GM12872 (cell line): Measurements from ENCODE around the gene ATP11A.

Experiments used
- TF ChIP-seq, protein P1 (sequence below): IDR thresholded peaks from 3 replicates; pipeline ENCODE4 v1.5.1; 2011; ENCODE audit warnings: low read depth, mild to moderate bottlenecking, low read length, moderate library complexity; ENCODE audit not compliant: insufficient read depth

The ATP11A gene

DNA sequence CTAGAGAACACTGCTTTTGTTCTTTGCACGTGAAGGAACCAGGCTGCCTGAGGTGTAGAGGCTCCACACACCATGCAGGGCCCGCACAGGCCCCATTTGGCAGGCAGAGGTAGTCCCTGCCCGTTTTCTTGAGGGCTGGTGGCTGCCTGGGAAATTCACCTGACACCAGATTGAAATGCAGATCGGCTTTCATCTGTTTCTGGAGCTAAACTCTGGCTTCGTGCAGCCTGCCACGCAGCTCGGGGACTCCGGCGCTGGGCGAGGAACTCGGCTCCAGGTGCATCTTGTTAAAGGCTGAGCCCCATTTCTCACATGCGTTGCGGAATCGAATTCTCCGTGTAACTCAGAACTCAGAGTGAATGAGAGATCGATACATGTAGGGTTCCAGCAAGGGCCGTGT, 37.7 kb downstream of the ATP11A start:
- TF ChIP-seq, protein P1, sequence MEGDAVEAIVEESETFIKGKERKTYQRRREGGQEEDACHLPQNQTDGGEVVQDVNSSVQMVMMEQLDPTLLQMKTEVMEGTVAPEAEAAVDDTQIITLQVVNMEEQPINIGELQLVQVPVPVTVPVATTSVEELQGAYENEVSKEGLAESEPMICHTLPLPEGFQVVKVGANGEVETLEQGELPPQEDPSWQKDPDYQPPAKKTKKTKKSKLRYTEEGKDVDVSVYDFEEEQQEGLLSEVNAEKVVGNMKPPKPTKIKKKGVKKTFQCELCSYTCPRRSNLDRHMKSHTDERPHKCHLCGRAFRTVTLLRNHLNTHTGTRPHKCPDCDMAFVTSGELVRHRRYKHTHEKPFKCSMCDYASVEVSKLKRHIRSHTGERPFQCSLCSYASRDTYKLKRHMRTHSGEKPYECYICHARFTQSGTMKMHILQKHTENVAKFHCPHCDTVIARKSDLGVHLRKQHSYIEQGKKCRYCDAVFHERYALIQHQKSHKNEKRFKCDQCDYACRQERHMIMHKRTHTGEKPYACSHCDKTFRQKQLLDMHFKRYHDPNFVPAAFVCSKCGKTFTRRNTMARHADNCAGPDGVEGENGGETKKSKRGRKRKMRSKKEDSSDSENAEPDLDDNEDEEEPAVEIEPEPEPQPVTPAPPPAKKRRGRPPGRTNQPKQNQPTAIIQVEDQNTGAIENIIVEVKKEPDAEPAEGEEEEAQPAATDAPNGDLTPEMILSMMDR = no peak

DNA sequence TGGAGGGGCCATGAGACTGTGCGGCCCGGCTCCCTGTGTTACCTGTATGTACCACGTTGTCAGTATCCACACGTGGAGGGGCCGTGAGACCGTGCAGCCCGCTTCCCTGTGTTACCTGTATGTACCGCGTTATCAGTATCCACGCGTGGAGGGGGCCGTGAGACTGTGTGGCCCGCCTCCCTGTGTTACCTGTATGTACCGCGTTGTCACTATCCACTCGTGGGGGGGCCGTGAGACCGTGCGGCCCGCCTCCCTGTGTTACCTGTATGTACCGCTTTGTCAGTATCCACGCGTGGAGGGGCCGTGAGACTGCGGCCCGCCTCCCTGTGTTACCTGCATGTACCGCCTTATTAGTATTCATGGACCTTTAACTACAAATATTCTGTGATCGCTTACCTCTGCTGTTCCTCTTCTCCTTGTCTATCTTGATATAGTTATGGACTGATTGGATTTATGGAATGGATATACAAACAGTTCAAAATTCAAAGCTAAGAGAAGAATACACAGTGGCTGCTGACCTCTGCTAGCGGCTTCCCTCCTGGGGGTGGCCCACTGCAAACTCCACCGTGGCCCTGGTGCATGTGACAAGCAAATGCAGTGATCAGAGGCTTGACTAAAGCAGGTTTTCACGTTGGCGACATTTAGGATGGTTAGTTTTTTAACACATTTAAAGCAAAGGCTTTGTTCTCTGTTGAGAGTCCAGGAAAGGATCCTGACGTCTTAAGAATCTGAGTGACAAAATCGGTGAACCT, 38.7 kb downstream of the ATP11A start:
- TF ChIP-seq, protein P1 = no peak

DNA sequence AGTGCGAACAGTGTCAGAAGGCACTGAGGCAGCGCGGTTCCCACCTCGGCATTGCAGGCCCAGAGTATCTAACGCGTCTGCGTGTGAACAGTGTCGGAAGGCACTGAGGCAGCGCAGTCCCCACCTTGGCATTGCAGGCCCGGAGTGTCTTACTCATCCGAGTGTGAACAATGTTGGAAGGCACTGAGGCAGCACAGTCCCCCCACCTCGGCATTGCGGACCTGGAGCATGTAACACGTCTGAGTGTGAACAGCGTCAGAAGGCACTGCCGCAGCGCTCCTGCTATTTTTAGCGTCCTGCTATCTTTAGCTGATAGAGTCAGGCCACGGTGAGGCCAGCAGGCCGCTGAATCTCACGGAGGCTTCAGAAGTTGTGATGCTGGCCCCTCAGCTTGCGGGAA, 39.6 kb downstream of the ATP11A start:
- TF ChIP-seq, protein P1 = no peak

DNA sequence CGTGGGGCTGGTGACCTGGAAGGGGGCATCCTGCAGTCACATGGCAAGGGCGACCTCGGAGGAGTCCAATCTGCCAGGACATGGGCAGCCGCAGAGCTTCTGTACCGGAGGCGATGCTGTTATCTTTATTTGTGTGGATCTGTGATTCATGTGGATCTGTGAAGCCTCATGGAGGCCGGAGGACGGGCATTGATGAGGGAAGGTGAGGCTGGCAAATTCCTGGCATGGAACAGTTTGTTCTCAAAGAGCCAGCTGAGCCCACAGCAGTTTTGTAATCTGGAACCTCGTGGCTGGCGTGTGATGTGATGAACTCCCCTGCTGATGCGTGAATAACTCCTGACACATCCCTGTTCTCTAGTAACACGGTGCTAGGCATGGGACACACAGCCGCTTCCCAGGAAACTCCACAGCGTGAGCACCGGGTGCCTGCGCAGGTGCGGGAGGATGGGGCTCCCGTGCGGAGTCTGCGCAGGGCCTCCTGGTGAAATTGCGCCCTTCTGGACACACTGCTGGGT, 40.4 kb downstream of the ATP11A start:
- TF ChIP-seq, protein P1 = no peak

DNA sequence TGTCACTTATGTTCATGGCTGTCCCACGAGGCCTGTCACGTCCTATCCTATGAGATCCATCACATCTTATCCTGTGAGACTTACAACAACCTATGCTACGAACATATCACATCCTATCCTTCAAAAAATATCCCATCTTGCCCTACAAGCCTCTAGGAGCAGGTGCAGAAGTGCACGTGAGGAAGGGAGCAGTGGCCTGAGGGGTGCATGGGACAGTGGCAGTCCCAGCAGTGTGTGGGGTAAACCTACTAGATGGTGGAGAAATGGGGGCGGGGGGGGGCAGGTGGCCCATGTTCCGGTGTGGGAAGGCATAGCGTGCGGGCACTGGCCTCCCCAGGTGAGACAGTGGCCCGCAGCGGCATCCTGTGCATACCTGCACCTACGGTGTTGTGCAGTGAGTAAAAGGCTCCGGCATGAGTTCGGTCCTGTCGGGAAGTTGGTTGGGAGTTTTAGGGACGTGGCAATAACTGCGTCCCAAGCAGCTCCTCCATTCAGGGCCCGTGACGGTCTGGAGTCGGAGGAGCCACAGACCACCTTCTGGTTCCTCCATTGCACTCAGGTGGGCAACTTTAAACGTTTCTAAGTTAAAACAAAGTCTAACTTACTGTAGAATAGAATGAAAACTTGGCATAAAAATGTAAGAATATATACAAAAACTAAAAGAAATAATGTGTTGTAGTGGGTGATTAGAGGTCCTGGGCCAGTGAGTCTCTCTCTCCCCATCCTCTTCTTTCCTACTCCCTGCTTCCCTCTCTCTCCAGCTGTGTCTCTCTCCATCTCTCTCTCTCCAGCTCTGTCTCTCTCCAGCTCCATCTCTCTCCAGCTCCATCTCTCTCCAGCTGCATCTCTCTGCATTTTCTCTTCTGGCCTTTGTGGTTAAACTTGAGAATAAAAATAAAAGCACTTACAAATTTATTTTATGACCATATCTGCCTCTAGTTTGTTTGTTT, 42.1 kb downstream of the ATP11A start:
- TF ChIP-seq, protein P1 = no peak

DNA sequence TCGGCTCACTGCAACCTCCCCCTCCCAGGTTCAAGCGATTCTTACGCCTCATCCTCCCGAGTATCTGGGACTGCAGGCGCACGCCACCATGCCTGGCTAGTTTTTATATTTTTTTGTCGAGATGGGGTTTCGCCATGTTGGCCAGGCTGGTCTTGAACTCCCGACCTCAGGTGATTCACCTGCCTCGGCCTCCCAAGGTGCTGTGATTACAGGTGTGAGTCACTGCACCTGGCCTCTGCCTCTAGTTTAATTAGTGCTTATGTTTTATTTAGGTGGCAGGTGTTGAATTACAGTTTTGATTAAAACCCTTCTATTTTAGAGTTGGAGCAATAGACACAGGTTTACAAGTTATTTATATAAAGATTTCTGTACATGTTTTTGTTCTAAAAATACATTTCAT, 42.8 kb downstream of the ATP11A start:
- TF ChIP-seq, protein P1 = no peak

DNA sequence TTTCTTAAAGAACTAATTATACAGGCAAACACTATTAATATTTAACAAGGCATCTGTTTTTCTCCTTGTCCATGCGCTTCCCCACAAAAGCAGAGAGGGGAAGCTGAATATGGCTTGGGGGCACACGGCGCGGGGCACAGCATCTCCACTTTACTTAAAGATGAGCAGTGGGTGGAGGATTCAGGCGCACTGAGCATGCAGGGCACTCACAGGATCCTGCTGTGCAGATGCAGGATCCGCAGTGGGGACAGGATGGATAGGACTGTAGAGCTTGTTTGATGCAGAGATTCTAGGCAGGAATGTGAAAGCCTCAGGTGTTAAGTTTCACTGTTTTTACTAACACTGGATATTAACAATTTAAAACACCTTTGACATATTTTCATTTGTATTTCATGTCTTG, 43.3 kb downstream of the ATP11A start:
- TF ChIP-seq, protein P1 = no peak
